Gastroesophageal sphincter (tissue), 4 donors: ENCODE measurements around the gene ABI3BP. TPM values are rescaled to one million over a fixed set of nuclear protein-coding genes. Genes with fewer than 3 reads are reported as not detected.

Source experiments
- ATAC-seq: fragments of 150-250 bp; one replicate; pipeline ENCODE4 v1.9.1; 2016; ENCODE audit warnings: mild to moderate bottlenecking, moderate library complexity
- H3K27ac ChIP-seq, 4 donors: fragments of 200-600 bp; sonication (generic) in 3 of 4; 1 replicate in 3 of 4; 2 replicates in 1 of 4; pipeline ENCODE4 v1.5.1; 2016 to 2019
- H3K27me3 ChIP-seq: fragments of 200-600 bp; sonication (generic); one replicate; pipeline ENCODE4 v1.5.1; 2019
- H3K36me3 ChIP-seq, 2 donors: fragments of 200-600 bp; sonication (generic); one replicate each; pipeline ENCODE4 v1.5.1; 2019; ENCODE audit warnings: control low read depth in 1 of 2
- H3K4me1 ChIP-seq, 3 donors: fragments of 200-600 bp; sonication (generic); 1 replicate in 2 of 3; 2 replicates in 1 of 3; pipeline ENCODE4 v1.5.1; 2016 to 2019; ENCODE audit warnings: control low read depth in 2 of 3
- H3K4me3 ChIP-seq, 2 donors: fragments of 200-600 bp; sonication (generic); one replicate each; pipeline ENCODE4 v1.5.1; 2019; ENCODE audit warnings: mild to moderate bottlenecking in 1 of 2, moderate library complexity in 1 of 2
- H3K9me3 ChIP-seq, 3 donors: fragments of 200-600 bp; sonication (generic); one replicate each; pipeline ENCODE4 v1.5.1; 2017 to 2019; ENCODE audit warnings: control low read depth in 2 of 3
- CTCF ChIP-seq, 4 experiments: fragments of 200-600 bp in 2 of 4; fragments of 450-650 bp in 2 of 4; sonication (generic) in 1 of 4; IDR thresholded peaks; one replicate each; pipeline ENCODE4 v1.5.1; 2017 to 2019; ENCODE audit warnings: antibody characterized with exemption in 4 of 4, mild to moderate bottlenecking in 2 of 4, moderate library complexity in 2 of 4
- EP300 ChIP-seq: sonication (generic); formaldehyde crosslinking; IDR thresholded peaks from one replicate; pipeline ENCODE4 v1.6.1; 2017; ENCODE audit warnings: antibody characterized with exemption, mild to moderate bottlenecking
- POLR2A ChIP-seq, 2 donors: fragments of 450-650 bp; IDR thresholded peaks; one replicate each; pipeline ENCODE4 v1.6.1; 2017; ENCODE audit warnings: antibody characterized with exemption in 2 of 2, mild to moderate bottlenecking in 2 of 2, moderate library complexity in 1 of 2
- POLR2AphosphoS5 ChIP-seq: sonication (generic); formaldehyde crosslinking; IDR thresholded peaks from one replicate; pipeline ENCODE4 v1.6.1; 2017; ENCODE audit warnings: antibody characterized with exemption
- WGBS, 2 donors: methylation state at CpG; one replicate each; pipeline ENCODE4 v1.1.5; 2018; ENCODE audit warnings: low coverage in 1 of 2; 5-methylcytosine and 5-hydroxymethylcytosine counted together
- total RNA-seq, 4 donors: library from RNA; depleted of rRNA; stranded (reverse); fragments of >200 nt; gene quantifications; one replicate each; pipeline ENCODE4 v1.1.0, GENCODE V29; 2016

Gene ABI3BP
- total RNA-seq, 4 donors from 2014 or later: 59.6 to 158 (median 99.9) TPM

DNA sequence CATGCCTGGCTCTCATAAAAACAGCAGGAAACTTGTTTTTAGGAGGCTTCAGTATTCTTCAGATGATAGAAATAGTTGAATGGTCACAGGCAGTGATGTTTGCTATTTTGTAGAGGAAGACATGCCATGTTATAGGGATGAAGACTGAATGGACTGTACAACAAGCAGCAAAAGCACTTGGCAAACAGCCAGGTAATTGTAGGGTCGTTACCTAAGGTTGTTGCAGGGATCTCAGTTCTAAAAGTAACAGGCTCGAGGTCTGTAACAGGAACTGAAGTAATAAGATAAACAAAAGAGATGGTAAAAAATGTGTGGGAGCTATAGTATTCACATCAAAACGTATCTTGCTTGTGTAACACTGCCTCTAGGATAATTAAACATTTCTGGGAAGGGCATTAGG lies 167.6 kb downstream of the ABI3BP start:
- WGBS, 2 donors: 15 to 38% methylated on average over 3 of the region's 3 CpGs
- H3K4me3 ChIP-seq: no peak overlapping the region
- no peak overlapping the region for H3K27ac ChIP-seq
- TF ChIP-seq CTCF (IDR thresholded peaks at IDR 0.05) (no peak), POLR2AphosphoS5 (no peak), POLR2A (IDR thresholded peaks at IDR 0.05) (no peak), EP300 (no peak)
- H3K36me3 ChIP-seq: peaks cover 0 to 31% of the 10 kb centered on the region in 2 donors
- no peaks in the 10 kb centered on the region for H3K9me3 ChIP-seq
- no peaks in the 10 kb centered on the region for H3K27me3 ChIP-seq
- ATAC-seq: no peak
- H3K4me1 ChIP-seq: no peaks in the 10 kb centered on the region

- Histone ChIP-seq H3K27me3 (no peaks in the 10 kb centered on the region), H3K27ac (no peak overlapping the region), H3K9me3 (no peaks in the 10 kb centered on the region), H3K4me1 (no peaks in the 10 kb centered on the region), H3K36me3 (no peaks in the 10 kb centered on the region), H3K4me3 (no peak overlapping the region)
- WGBS, 2 donors: 77 to 98% methylated on average over 3 of the region's 3 CpGs
- TF ChIP-seq EP300 (no peak), POLR2AphosphoS5 (no peak), CTCF (IDR thresholded peaks at IDR 0.05) (no peak), POLR2A (IDR thresholded peaks at IDR 0.05) (no peak)
- no peak for ATAC-seq
These were observed 177.6 kb downstream of the ABI3BP start for GRCh38 chr3:100815583-100815982.

GRCh38 chr3:100813828-100814227 lies 179.4 kb downstream of the ABI3BP start:
- no peaks in the 10 kb centered on the region for H3K36me3 ChIP-seq
- TF ChIP-seq POLR2A (IDR thresholded peaks at IDR 0.05): no peak
- TF ChIP-seq CTCF (IDR thresholded peaks at IDR 0.05): no peak
- no peak for TF ChIP-seq POLR2AphosphoS5
- TF ChIP-seq EP300: no peak
- ATAC-seq: no peak
- no peaks in the 10 kb centered on the region for H3K4me1 ChIP-seq
- no peaks in the 10 kb centered on the region for H3K27me3 ChIP-seq
- H3K9me3 ChIP-seq: no peaks in the 10 kb centered on the region
- no peak overlapping the region for H3K4me3 ChIP-seq
- H3K27ac ChIP-seq: no peak overlapping the region
- 79 to 94% methylated on average over 2 of the region's 2 CpGs for WGBS, 2 donors

- H3K27me3 ChIP-seq: no peaks in the 10 kb centered on the region
- H3K36me3 ChIP-seq: peaks cover 0 to 4% of the 10 kb centered on the region in 2 donors
- ATAC-seq: no peak
- no peak overlapping the region for H3K4me3 ChIP-seq
- no peaks in the 10 kb centered on the region for H3K9me3 ChIP-seq
- H3K4me1 ChIP-seq: no peaks in the 10 kb centered on the region
- TF ChIP-seq EP300 (no peak), POLR2A (IDR thresholded peaks at IDR 0.05) (no peak), CTCF (IDR thresholded peaks at IDR 0.05) (no peak), POLR2AphosphoS5 (no peak)
- 76 to 86% methylated on average over 5 to 6 of the region's 6 CpGs for WGBS, 2 donors
- H3K27ac ChIP-seq: no peak overlapping the region
These were observed 181.3 kb downstream of the ABI3BP start for GRCh38 chr3:100811779-100812507.

GRCh38 chr3:100810671-100811070 lies 182.6 kb downstream of the ABI3BP start:
- Histone ChIP-seq H3K36me3 (peaks cover 0 to 4% of the 10 kb centered on the region in 2 donors), H3K4me1 (no peaks in the 10 kb centered on the region), H3K4me3 (no peak overlapping the region), H3K27ac (no peak overlapping the region), H3K27me3 (no peaks in the 10 kb centered on the region), H3K9me3 (no peaks in the 10 kb centered on the region)
- no peak for TF ChIP-seq CTCF (IDR thresholded peaks at IDR 0.05)
- TF ChIP-seq EP300: no peak
- WGBS, 2 donors: 38 to 100% methylated on average over 1 of the region's 1 CpG
- ATAC-seq: no peak
